Activated effector memory CD4-positive, alpha-beta T cell treated with anti-CD3 and anti-CD28 coated beads, Interleukin-2, amount 50 U/mL, for 16 hours (primary cell): ENCODE measurements around the gene LIN37.
A peak's percentile ranks its signal among the peaks of the same experiment; 100 is the strongest.
"Not testable (repeated sequence)": the region's sequence is repeated elsewhere in the genome, so short reads cannot be mapped to it uniquely, and the experiment has no call there.

ENCODE experiments used
- DNase-seq: peaks from one replicate; pipeline ENCODE4 v3.0.0-alpha.2; 2020

The LIN37 gene

DNA sequence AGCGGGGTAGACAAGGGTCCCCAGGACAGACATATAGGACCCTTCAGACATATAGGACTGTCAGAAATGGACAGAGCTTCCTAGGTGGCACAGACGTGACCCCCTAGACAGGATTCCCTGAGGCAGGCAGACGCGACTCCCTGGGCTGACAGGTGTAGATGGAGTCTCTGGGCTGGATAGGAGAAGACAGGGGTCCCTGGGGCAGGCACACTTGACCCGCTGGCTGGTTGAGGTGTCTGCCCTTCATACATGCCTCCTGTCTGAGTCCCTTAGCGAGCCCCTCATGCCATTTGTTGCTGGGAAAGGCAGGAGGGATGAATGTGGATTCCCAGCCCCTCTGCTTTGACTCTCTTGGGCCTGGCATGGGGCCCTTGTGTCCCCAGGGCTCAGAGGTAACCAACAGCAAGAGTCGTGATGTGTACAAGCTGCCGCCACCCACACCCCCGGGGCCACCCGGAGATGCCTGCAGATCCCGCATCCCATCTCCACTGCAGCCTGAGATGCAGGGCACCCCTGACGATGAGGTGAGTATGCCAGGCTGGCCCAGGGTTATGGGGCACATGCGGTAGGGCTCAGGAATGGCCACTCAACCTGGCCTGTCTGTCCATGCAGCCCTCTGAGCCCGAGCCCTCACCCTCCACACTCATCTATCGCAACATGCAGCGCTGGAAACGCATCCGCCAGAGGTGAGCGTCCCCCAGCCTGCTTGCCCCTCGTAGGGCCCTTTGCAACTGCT is 5.4 kb downstream of the LIN37 start:
- DNase-seq: no peak

GRCh38 chr19:35754370-35755130 is 6.2 kb downstream of the LIN37 start:
- DNase-seq: no peak

DNA sequence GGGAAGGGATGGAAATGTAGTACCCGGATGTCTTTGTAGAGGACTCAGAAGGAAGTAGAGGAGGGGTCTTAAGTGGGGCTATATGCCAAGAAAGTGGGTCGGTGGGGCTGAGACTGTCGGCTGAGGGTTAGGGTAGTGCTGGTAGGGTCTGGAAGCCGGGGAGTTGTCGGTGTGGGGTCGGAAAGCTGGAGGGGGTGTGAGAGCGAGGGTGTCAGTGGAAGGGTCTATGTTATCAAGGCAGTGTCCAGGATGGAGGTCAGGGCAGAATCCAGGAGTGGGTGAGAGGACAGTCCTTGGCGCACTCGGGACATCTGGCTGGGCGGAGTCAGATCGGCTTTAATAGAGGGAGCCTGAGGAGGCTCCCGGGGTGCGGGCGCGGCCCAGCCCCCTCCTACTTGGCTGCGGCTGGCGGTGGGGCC is 6.8 kb downstream of the LIN37 start:
- no peak for DNase-seq

DNA sequence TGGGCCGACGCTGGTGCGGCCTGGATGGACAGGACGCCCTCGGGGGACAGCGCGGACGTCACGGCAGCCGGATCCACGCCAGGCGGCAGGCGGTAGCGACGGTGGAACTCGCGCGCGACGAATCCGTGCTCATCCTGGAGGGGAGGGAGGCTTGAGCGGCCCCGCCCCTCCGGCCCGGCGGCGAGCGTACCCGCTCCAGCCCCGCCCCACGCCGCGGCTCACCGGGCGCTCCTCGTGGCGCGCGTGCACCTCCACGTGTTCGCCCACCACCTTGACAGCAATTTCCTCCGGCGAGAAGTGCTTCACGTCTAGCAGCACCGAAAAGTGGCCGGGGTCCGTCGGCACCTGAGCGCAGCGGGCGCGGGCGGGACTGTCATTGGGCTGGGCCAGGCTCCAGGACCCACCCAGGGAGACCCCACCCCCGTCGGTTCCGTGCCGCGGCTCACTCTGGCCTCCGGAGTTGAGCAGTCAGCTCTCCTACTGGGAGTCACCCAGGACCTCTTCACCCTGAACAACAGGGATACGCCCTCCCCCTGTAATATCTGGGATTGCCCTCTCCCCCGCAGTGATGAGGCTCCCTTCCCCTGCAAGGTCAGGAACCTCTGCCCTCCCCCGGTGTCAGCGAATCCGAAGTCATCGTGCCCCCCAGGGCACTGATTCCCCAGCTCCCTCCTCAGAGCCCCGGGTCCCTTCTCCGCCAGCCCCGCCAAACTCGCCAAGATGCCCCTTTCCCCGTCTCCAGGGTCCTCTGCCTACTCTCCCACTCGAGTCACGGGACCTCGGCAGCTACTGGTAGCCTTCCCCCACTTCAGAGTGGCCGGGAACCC is 7.4 kb downstream of the LIN37 start:
- DNase-seq: peak; percentile 87

GRCh38 chr19:35756377-35757230 is 8.2 kb downstream of the LIN37 start, which contains the start of gene HSPB6:
Gene HSPB6, minus strand, starts transcription at chr19:35757029. Its CDS starts 21 bp downstream, at chr19:35757008.
- DNase-seq: no peak

DNA sequence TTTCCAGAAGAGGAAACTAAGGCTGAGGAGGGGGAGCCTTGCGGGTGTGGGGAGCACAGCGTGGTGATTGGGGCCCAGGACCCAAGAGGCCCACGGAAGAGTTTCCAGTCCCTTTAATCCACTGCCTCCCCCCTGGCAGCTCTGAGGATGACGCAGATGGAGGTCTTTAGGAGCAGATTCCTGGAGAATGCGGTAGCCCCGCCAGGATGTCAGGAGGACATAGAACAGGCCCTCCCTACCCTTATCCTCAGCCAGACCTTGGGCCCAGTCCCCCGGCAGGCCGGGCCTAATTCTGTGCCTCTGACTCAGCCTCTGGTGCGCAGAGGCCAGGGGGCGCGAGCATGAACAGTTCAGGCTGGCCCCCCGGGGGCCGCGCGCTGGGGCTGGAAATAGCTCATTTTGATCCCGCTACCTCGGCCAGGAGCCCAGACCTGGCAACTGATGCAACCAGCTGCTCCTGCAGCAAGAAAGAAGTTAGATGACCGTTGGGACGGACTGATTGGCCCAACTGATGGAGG is 8.9 kb downstream of the LIN37 start:
- peak; percentile 69 for DNase-seq

- peak; percentile 99 for DNase-seq
Observed at GRCh38 chr19:35757749-35758608, 9.6 kb downstream of the LIN37 start, which contains the start of gene PROSER3. Gene PROSER3, plus strand, starts transcription at chr19:35758176. Its CDS starts 40 bp downstream, at chr19:35758216.

DNA sequence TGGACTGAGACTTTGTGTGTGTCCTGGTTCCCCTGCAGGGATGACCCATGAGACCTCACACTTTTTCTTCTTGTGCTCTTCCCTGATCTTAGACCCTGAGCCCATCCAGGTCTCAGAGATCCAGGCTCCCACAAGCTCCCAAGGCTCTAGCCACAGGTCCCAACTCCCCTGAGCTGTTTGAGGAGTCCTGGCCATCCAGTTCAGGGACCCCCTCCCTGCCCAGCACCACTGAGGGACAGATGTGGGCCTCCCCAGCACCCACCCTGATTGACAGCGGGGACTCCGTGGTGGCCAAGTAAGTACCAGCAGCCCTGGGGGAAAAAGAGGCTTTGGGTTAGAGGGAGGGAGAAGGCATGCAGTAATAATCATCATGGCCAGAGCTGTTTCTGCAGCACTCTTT is 11.3 kb downstream of the LIN37 start:
- DNase-seq: no peak

GRCh38 chr19:35760711-35761349 is 12.5 kb downstream of the LIN37 start:
- DNase-seq: no peak

- no peak for DNase-seq
Observed at GRCh38 chr19:35764432-35765315, 16.3 kb downstream of the LIN37 start.

DNA sequence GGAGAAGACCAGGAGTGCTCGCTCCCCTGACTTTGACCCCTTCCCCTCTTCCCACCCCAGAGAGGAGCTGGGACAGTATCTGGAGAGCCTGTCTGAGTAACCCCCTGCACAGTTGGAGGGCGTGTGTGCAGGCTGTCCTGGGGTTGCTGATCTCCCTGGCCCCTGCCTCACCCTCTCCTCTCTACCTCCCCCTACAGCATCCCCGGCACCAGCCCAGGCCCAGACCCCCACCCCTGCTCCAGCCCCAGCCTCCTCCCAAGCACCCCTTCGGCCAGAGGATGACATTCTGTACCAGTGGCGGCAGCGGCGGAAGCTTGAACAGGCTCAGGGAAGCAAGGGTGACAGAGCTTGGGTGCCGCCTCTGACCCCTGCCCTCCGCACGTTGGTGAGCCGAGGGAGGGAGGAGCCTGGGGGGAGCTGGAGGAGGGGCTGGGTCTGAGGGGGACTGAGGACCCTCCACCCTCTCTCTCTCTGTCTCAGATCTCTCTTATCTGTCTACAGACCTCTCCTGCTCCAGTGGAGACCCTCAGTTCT is 18.3 kb downstream of the LIN37 start:
- no peak for DNase-seq

GRCh38 chr19:35767288-35768081 is 19.1 kb downstream of the LIN37 start:
- DNase-seq: no peak

DNA sequence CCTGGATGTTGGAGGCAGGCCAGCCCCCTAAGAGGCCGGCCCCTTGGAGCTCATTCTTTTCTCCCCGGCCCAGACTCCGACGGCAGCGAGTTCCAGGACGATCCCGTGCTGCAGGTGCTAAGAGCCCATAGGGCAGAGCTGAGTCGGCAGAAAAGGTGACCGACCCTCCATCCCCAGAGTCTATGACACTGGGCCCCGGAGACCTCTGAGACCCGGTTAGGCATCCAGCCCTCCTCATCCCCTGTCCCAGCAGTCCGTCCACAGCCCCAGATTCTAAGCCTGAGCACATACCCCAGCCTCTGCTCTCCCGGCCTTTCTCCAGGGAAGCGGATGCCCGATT is 19.7 kb downstream of the LIN37 start:
- no peak for DNase-seq

DNA sequence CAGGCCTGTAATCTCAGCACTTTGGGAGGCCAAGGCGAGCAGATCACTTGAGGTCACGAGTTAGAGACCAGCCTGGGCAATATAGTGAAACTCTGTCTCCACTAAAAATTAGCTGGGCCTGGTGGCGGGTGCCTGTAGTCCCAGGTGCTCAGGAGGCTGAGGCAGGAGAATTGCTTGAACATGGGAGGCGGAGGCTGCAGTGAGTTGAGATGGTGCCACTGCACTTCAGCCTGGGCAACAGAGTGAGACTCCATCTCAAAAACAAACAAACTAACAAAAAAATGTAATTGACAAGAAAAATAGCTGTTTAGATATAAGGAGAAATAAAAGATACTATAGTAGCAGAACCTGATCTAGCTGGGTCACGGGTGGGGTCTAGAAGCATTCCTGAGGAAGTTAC is 24.0 kb downstream of the LIN37 start:
- not testable (repeated sequence) for DNase-seq

- no peak for DNase-seq
Observed at GRCh38 chr19:35773020-35773806, 24.8 kb downstream of the LIN37 start.

DNA sequence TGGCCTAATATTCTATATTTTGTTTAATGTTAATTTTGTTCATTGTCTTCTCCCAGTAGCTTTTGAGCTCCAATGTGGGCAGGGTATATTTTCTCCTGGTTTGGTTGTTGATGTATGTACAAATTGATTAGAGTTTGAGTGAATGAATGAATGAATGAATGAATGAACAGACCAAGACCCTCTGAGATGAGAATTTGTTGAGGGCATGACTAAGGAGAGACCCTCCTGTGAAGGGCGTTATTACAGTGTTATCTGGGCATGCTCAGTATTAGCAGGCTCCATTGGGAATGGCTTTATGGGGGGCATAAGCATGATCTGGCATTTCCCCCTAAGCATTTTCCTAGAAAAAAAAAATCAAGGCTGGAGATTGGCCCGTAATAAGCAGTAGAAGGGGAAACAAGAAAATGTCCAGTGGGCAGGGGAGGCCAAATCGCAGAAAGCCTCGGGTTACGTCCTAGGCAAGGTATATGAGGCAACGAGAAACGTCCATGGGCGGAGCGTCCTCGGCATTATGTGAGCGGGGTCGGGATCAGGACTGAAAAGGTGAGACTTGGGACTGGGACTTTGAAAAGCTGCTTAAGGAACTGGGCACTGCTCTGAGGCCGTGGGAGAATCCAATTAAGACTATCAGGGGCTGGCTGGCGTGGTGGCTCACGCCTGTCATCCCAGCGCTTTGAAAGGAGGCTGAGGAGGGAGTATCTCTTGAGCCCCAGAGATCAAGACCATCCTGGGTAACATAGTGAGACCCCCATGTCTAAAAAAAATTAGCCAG is 26.1 kb downstream of the LIN37 start:
- no peak for DNase-seq

DNA sequence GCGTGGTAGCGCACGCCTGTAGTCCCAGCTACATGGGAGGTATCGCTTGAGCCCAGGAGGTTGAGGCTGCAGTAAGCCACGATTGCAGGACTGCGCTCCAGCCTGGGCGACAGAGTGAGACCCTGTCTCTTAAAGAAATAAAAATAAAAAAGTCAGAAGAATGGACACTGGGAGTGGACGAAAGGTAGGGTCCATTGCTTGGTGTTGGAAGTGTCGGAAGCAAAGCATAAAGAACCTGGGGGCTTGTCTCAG is 26.6 kb downstream of the LIN37 start:
- no peak for DNase-seq
